ENCODE results near the gene ATP6V0A4. TPM values are rescaled to one million over a fixed set of nuclear protein-coding genes. Genes with fewer than 3 reads are reported as not detected.

Gene ATP6V0A4
- total RNA-seq, 1 donor from 2014 or later, result 0.88 TPM

DNA sequence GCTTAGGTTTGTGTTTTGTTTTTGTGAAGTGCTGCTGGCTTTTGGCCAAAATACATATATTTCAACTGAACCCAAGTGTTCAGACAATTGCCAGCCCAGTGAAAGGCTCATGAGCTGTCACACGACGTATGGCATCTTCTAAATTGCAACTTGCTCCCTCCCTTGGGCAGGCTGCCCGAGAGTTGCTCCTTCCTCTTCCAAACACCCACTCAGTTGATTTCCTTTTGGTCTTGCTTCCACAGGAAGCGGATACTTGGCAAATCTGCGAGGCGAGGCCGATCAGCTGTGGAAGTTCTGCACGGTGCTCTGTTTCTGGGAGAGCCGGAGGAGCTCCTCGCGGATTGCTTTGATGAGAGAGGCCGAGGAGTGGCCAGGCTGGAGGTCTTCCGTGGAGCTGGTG, 39.6 kb upstream of the ATP6V0A4 start:
- H3K36me3 ChIP-seq (ENCODE audit: control insufficient read depth, insufficient read depth, low read length), result no peaks in the 10 kb centered on the region
- no peak for DNase-seq (ENCODE audit: low read depth)
- no peaks in the 10 kb centered on the region for H3K27me3 ChIP-seq (ENCODE audit: control insufficient read depth, insufficient read depth, low read length)
- TF ChIP-seq, protein P1, sequence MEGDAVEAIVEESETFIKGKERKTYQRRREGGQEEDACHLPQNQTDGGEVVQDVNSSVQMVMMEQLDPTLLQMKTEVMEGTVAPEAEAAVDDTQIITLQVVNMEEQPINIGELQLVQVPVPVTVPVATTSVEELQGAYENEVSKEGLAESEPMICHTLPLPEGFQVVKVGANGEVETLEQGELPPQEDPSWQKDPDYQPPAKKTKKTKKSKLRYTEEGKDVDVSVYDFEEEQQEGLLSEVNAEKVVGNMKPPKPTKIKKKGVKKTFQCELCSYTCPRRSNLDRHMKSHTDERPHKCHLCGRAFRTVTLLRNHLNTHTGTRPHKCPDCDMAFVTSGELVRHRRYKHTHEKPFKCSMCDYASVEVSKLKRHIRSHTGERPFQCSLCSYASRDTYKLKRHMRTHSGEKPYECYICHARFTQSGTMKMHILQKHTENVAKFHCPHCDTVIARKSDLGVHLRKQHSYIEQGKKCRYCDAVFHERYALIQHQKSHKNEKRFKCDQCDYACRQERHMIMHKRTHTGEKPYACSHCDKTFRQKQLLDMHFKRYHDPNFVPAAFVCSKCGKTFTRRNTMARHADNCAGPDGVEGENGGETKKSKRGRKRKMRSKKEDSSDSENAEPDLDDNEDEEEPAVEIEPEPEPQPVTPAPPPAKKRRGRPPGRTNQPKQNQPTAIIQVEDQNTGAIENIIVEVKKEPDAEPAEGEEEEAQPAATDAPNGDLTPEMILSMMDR (IDR thresholded peaks at IDR 0.05; ENCODE audit: insufficient read depth, low read length, poor library complexity, severe bottlenecking), result no peak
- no peak overlapping the region for H3K4me3 ChIP-seq (ENCODE audit: low read depth, low read length)

DNA sequence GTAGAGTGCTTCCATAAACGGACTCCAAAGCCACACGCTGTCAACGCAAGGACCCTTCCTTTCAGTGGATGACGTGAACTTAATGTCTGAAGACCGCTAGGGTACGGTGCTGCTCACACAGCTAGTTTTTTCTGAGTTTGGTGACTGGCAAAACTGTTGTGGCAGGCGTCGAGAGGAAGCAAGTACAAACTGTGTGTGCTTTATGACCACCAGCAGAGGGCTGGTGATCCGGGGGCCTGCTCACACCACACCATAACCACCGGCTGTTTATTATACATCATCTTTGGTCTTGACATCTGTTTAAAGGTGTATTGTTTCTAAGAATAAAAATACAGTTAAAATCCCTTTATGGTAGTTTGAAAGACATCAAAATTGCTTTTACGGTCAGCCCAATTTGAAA, 37.1 kb upstream of the ATP6V0A4 start:
- TF ChIP-seq, protein P1 (IDR thresholded peaks at IDR 0.05; ENCODE audit: insufficient read depth, low read length, poor library complexity, severe bottlenecking), result no peak

DNA sequence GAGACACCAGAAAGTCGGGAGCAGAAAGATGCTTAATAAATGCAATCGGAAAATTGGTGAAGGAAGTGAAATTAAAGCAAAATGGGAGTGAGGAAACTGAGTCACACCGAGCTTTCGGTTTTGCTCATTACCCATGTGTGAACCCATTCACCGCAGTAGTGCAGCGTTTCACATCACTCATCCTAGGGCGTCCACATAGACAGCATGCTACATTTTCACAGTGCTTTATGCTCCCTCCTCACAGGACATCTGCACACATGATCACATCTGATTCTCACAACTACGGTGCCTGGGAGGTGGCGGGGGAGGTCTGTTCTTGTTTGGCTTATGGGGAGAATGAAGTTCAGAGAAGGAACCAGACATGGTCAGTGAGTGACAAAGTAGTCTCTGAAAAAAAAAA, 36.6 kb upstream of the ATP6V0A4 start:
- H3K36me3 ChIP-seq (ENCODE audit: control insufficient read depth, insufficient read depth, low read length), result no peaks in the 10 kb centered on the region
- H3K4me3 ChIP-seq (ENCODE audit: low read depth, low read length), result no peak overlapping the region
- DNase-seq (ENCODE audit: low read depth), result no peak
- no peaks in the 10 kb centered on the region for H3K27me3 ChIP-seq (ENCODE audit: control insufficient read depth, insufficient read depth, low read length)
- TF ChIP-seq, protein P1 (IDR thresholded peaks at IDR 0.05; ENCODE audit: insufficient read depth, low read length, poor library complexity, severe bottlenecking), result no peak

More for the DNA sequence above, 37.1 kb upstream of the ATP6V0A4 start:
- DNase-seq (ENCODE audit: low read depth), result no peak
- H3K4me3 ChIP-seq (ENCODE audit: low read depth, low read length), result no peak overlapping the region
- no peaks in the 10 kb centered on the region for H3K27me3 ChIP-seq (ENCODE audit: control insufficient read depth, insufficient read depth, low read length)
- no peaks in the 10 kb centered on the region for H3K36me3 ChIP-seq (ENCODE audit: control insufficient read depth, insufficient read depth, low read length)

DNA sequence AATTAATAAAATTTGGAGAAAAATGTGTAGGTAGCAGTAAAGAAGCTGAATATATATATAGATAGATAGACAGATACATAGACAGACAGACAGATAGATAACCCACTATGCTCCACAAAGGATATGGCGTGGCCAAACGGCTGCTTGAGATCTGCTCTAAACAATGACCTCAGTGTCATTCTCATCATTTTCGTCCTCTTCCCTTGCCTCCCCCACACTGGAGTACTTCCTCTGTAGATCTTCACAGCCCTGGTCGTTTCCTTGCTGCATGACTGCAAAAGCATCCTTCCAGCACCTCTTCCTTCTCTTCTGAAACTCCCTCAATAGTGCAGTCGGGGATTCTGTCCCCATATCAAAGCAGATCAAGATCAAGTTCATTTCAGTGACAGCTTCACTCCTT, 35.6 kb upstream of the ATP6V0A4 start:
- no peak for DNase-seq (ENCODE audit: low read depth)
- Histone ChIP-seq H3K27me3 (ENCODE audit: control insufficient read depth, insufficient read depth, low read length) (no peaks in the 10 kb centered on the region), H3K4me3 (ENCODE audit: low read depth, low read length) (no peak overlapping the region), H3K36me3 (ENCODE audit: control insufficient read depth, insufficient read depth, low read length) (no peaks in the 10 kb centered on the region)
- TF ChIP-seq, protein P1 (IDR thresholded peaks at IDR 0.05; ENCODE audit: insufficient read depth, low read length, poor library complexity, severe bottlenecking), result no peak

DNA sequence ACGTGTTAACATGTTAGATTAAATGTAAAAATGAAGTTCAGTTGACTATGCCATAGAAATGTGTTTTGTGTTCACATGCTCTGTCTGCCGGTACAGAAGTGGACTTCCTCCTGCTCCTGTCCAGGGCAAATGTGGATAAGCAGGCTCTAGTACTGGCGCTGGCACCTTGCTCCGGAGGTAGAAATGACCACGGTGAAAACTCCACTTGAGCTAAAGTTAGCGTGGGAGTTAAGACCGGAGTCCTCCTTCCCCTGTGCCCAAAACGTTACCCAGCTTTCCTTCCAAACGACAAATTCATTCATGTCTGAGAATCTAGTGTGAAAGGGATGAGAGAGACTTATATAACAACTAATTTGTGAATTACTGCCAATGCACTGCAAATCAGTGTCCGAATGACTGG, 35.0 kb upstream of the ATP6V0A4 start:
- Histone ChIP-seq H3K27me3 (ENCODE audit: control insufficient read depth, insufficient read depth, low read length) (no peaks in the 10 kb centered on the region), H3K4me3 (ENCODE audit: low read depth, low read length) (no peak overlapping the region), H3K36me3 (ENCODE audit: control insufficient read depth, insufficient read depth, low read length) (no peaks in the 10 kb centered on the region)
- DNase-seq (ENCODE audit: low read depth), result no peak
- TF ChIP-seq, protein P1 (IDR thresholded peaks at IDR 0.05; ENCODE audit: insufficient read depth, low read length, poor library complexity, severe bottlenecking), result no peak

DNA sequence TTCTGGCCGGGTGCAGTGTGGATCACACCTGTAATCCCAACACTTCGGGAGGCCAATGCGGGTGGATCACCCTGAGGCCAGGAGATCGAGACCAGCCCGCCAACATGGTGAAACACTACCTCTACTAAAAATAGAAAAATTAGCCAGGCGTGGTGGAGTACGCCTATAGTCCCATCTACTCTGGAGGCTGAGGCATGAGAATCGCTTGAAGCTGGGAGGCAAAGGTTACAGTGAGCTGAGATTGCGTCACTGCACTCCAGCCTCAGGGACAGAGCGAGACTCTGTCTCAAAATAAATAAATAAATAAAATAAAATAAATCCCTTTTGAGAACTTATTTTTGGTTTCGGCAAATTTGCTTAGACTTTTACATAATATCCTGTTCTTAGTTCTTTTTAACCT, 31.3 kb upstream of the ATP6V0A4 start:
- Histone ChIP-seq H3K4me3 (ENCODE audit: low read depth, low read length) (no peak overlapping the region), H3K36me3 (ENCODE audit: control insufficient read depth, insufficient read depth, low read length) (no peaks in the 10 kb centered on the region), H3K27me3 (ENCODE audit: control insufficient read depth, insufficient read depth, low read length) (no peaks in the 10 kb centered on the region)
- TF ChIP-seq, protein P1 (IDR thresholded peaks at IDR 0.05; ENCODE audit: insufficient read depth, low read length, poor library complexity, severe bottlenecking), result no peak
- no peak for DNase-seq (ENCODE audit: low read depth)

Measured in kidney epithelial cell (primary cell).